HG03432 (cell line): Measurements from ENCODE around the gene FBRSL1.

Experiments used
- ATAC-seq: cut with Tn5 transposase; IDR thresholded peaks from one replicate; pipeline ENCODE4 v1.9.1; 2021; ENCODE audit warnings: mild to moderate bottlenecking, moderate library complexity; ENCODE audit not compliant: unreplicated experiment

FBRSL1 gene

GRCh38 chr12:132537836-132538662 is 48.1 kb downstream of the FBRSL1 start:
- no peak for ATAC-seq

GRCh38 chr12:132538663-132538990 is 48.7 kb downstream of the FBRSL1 start:
- ATAC-seq = no peak

- no peak for ATAC-seq
Observed at GRCh38 chr12:132539016-132539773, 49.2 kb downstream of the FBRSL1 start.

- no peak for ATAC-seq
Observed at GRCh38 chr12:132540436-132540835, 50.5 kb downstream of the FBRSL1 start.

GRCh38 chr12:132541200-132541599 is 51.2 kb downstream of the FBRSL1 start:
- ATAC-seq = no peak

- ATAC-seq = no peak
Observed at GRCh38 chr12:132541996-132542395, 52.0 kb downstream of the FBRSL1 start.

DNA sequence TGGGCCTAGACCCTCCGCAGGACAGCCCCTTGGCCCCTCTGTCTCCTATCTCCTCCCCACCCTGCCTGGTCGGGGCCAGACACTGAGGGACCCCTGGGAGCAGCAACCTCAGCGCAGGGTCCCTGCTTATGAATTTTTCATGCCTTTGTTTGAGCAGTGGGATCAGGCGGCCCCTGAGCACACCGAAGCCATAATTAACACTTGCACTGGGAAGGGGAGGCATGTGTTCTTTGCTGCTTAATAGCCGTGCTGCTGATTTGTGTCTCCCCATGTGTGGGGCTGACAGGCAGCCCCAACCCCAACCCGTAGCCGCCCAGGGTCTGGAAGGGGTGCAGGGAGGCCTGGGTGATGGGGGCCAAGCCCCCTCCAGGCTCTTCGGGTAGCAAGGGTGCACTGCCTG is 52.7 kb downstream of the FBRSL1 start:
- no peak for ATAC-seq

DNA sequence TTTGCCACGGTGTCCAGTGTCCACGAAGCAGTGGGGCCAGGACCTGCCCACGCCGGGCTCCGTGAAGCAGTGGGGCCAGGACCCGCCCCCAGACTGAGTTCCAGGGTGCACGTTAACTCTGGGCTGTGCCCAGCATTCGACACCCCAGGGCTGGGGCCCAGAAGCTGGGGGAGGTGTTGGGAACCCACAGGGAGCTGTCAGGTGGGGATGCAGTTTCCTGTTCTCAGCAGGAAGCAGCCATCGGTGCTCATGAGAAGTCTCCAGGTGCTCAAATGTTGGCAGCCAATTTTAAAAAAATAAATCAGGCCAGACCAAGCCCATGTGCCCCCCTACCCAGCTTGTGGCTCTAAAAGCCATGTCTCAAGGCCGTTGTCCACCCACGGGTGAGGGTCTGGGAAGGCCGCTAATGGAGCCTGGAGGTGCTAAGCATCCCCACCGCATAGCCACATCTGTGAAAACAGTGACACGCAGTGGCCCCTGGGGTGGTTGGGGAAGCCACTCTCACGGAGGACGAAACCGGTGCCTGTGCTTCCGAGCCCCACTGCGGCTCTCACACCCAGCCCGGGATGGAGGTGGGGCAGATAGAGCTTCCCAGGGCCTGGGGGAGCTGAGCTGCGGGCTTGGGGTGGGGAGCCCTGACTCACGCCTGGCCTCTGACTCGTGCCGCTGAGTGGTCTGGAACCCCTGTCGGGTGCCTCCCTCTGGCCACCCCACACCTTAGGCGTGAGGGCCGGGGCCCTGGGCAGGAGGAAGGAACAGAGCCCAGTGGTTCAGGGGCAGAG is 53.5 kb downstream of the FBRSL1 start:
- no peak for ATAC-seq

- no peak for ATAC-seq
Observed at GRCh38 chr12:132544080-132544397, 54.1 kb downstream of the FBRSL1 start.

GRCh38 chr12:132544498-132544897 is 54.5 kb downstream of the FBRSL1 start:
- ATAC-seq = no peak

DNA sequence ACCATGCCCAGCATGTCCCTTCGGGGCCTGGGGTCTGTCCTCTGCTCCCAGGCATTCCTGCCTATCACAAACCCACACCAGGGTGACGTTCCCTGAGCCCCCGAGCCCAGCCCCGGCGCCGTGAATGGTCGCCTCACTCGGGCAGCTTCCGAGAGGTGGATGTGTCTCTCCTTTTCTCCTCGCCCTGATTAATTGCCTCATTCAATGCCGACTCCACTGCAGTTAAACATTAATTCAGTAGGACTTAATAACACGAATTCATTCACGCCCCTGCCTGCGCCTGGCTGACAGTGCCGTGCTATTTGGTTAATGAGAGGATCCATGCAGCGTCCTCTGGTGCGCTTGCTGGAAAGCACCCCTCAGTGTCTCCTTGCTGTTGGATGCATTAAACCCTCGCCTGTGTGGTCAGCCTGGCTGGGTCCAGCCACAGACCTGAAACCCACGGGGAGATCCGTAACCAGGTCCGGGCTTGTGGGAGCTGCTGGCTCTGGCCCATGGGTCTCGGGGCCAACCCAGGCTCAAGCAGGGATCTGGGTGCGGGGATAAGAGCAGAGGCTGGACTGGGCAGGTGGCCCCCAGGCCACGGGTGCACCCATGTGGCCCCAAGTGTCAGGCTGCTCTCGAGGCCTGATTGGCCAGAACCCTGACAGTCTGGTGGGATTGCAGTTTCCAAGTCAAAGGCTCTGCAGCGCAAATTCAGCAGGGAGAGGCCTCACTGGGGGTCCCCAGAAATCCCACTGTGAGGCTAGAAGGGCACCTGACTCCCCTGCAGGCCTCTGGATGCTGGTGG is 55.4 kb downstream of the FBRSL1 start:
- ATAC-seq = no peak

- ATAC-seq = no peak
Observed at GRCh38 chr12:132545955-132546354, 56.0 kb downstream of the FBRSL1 start.

- ATAC-seq = no peak
Observed at GRCh38 chr12:132546647-132547046, 56.7 kb downstream of the FBRSL1 start.

GRCh38 chr12:132547205-132547740 is 57.3 kb downstream of the FBRSL1 start:
- no peak for ATAC-seq

DNA sequence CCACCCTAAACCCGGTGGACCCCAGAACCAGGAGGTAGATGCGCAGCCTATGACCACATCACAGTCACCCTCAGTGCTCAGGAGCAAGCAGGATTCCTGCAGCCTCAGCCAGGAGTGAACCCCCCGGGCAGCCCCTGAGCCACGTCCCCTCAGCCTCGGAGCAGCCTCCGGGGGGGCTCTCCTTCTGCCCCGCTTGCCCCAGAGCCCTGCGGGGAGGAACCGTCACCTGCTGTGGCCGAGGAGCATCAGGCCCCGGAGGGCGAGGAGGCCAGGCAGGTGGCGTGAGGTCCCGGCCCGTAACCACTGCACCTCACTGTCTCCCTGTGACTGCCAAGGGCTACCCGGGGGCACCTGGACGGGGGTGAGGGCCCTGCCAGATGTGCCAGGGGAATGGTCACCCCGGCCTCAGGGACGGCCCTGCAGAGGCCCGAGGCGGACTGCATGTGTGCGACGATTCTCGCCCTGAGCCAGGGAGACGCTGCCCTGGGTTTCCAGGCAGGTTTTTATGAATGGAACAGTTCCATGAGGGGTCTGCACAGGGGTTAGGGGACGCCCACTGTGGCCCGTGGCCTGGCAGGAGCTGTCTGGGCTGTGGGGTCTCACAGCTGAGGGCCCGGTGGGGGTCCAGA is 58.6 kb downstream of the FBRSL1 start:
- no peak for ATAC-seq

DNA sequence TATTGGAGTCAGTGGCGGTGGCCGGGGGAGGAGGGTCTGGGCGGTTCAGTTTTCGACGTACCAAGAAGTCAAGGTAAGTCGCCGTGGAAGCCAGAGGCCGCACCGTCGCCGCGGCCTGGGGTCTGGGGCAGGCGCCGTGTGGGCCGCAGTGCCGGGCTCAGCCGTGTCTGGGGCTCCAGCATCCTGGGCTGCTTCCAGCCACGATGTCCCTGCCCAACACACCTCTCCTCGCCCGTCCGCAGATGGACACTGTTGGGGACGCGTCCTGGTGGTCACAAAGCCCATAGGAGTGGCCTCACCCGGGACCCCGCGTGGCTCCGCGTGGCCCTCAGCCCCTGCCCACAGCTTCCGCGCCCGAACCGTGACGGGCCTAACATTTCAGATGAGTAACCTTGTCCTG is 59.1 kb downstream of the FBRSL1 start:
- ATAC-seq = no peak

DNA sequence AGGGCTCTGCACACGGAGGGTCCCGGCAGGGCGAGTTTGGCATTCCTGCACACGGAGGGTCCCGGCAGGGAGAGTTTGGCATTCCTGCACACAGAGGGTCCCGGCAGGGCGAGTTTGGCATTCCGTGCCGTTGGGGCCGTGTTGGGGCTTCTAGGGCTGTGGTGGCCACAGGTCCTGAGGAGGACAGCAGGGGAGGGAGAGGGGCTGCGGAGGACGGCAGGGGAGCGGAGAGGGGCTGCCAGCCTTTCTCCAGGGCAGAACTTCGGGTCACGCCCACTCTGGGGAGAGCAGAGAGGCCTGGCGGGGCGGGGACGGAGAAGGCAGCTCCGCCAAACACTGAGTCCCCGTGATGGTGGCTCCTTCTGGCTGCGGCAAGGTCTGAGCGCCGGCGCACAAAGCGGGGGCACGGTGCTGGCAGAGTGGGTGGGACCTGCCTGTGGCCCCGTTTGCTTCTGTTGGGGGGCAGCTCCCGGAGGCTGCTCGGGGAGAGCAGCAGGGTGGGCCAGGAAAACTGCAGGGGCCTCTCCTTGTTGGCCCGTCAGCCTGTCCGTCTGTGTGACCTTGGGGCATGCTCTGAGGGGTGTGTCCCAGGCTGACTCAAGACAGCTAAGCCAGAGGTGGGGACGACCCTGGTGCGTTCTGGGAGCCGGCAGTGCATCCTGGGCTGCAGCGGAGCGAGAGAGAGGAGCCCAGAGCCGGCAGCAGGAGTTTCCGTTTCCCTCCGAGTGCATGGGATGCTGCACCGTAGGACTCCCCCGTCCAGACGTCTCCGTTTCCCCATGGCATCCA is 60.3 kb downstream of the FBRSL1 start:
- ATAC-seq = no peak

- ATAC-seq = no peak
Observed at GRCh38 chr12:132550830-132551640, 61.1 kb downstream of the FBRSL1 start.

GRCh38 chr12:132551641-132552031 is 61.7 kb downstream of the FBRSL1 start:
- ATAC-seq = no peak
